ENCODE results near the gene ZKSCAN5. TPM values are rescaled to one million over a fixed set of nuclear protein-coding genes. Genes with fewer than 3 reads are reported as not detected.
A peak's percentile ranks its signal among the peaks of the same experiment; 100 is the strongest.
"Not testable (repeated sequence)": the region's sequence is repeated elsewhere in the genome, so short reads cannot be mapped to it uniquely, and the experiment has no call there.

Gene ZKSCAN5
- total RNA-seq, 1 experiment from 2014 or later = 19.5 TPM

GRCh38 chr7:99554939-99555338 is 50.5 kb downstream of the ZKSCAN5 start:
- peaks cover 4% of the 10 kb centered on the region; the same call in 1 of the 2 replicates for H3K4me1 ChIP-seq
- DNase-seq = no peak
- peaks cover 6% of the 10 kb centered on the region; the same call in 1 of the 2 replicates for H3K36me3 ChIP-seq
- H3K27ac ChIP-seq = no peak overlapping the region
- no peaks in the 10 kb centered on the region for H3K9me3 ChIP-seq (replicated peaks)
- no peak overlapping the region for H3K4me3 ChIP-seq
- no peaks in the 10 kb centered on the region for H3K27me3 ChIP-seq

DNA sequence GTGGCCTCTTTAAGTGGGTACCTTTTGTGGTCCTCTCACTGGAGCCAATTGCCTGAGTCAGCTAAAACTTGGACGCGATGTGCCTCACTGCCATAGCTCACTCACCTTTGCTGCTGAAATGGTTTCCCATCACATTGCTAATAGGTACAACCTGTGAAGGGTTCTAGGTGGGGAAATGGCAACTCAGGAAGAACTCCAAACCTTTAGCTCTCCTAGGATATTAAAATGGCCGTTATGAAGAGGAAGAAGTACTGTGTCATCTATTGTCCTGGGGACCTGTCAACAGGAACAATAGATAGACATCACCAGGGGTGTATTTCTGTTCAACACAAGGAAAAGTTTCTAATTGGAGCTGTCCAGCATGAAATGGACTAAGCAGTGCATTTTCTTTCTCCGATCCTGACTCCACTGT is 52.7 kb downstream of the ZKSCAN5 start:
- no peak for DNase-seq
- Histone ChIP-seq H3K27ac (no peak overlapping the region; the same call in 1 of the 2 replicates), H3K9me3 (replicated peaks) (no peaks in the 10 kb centered on the region), H3K36me3 (peaks cover 24% of the 10 kb centered on the region), H3K4me3 (peak overlapping the region; percentile 89), H3K27me3 (no peaks in the 10 kb centered on the region), H3K4me1 (peaks cover 7% of the 10 kb centered on the region)

DNA sequence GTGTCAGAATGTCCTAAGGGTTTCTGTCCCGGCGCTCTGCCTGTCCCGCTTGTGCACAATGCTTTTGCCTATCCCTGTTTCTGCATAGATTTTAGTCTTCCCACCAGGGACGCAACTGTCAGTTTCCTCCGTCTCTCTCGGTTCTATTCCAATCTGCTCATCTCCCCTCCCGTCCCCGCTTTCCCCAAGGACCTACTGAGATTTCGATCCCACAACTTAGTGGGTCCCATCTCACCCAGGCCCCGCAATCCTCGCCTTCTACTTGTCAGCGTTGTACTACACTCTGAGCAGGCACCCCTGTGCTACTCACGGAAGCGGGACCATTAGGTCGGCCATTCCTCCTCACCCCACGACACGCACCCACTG is 53.5 kb downstream of the ZKSCAN5 start:
- no peaks in the 10 kb centered on the region for H3K27me3 ChIP-seq
- H3K36me3 ChIP-seq = peaks cover 28% of the 10 kb centered on the region
- H3K4me1 ChIP-seq = peaks cover 14% of the 10 kb centered on the region
- H3K4me3 ChIP-seq = peak overlapping the region; percentile 89
- H3K9me3 ChIP-seq (replicated peaks) = no peaks in the 10 kb centered on the region
- peak overlapping the region; percentile 84 for H3K27ac ChIP-seq
- DNase-seq = no peak

- Histone ChIP-seq H3K36me3 (peaks cover 35% of the 10 kb centered on the region), H3K27me3 (no peaks in the 10 kb centered on the region), H3K4me1 (peaks cover 20% of the 10 kb centered on the region), H3K9me3 (replicated peaks) (no peaks in the 10 kb centered on the region), H3K27ac (peak within 1 kb of the TSS; percentile 84), H3K4me3 (peak within 1 kb of the TSS; percentile 89)
- DNase-seq = peak; percentile 97
Measured at GRCh38 chr7:99558306-99559174, 54.1 kb downstream of the ZKSCAN5 start, which contains the start of gene ZNF655. TSS of gene ZNF655 (plus strand) at chr7:99558642. CDS start at chr7:99560560, 1,918 bp downstream.

GRCh38 chr7:99559175-99559915 is 54.9 kb downstream of the ZKSCAN5 start:
- peak overlapping the region; percentile 89 for H3K4me3 ChIP-seq
- DNase-seq = no peak
- H3K27ac ChIP-seq = peak overlapping the region; percentile 84
- no peaks in the 10 kb centered on the region for H3K27me3 ChIP-seq
- H3K36me3 ChIP-seq = peaks cover 43% of the 10 kb centered on the region
- H3K4me1 ChIP-seq = peaks cover 24% of the 10 kb centered on the region
- H3K9me3 ChIP-seq (replicated peaks) = no peaks in the 10 kb centered on the region

GRCh38 chr7:99560834-99561736 is 56.6 kb downstream of the ZKSCAN5 start:
- Histone ChIP-seq H3K4me1 (peaks cover 24% of the 10 kb centered on the region), H3K27ac (no peak overlapping the region), H3K9me3 (replicated peaks) (no peaks in the 10 kb centered on the region), H3K4me3 (no peak overlapping the region), H3K27me3 (no peaks in the 10 kb centered on the region), H3K36me3 (peaks cover 57% of the 10 kb centered on the region)
- no peak for DNase-seq

GRCh38 chr7:99561737-99562051 is 57.2 kb downstream of the ZKSCAN5 start:
- Histone ChIP-seq H3K27ac (no peak overlapping the region), H3K4me1 (peaks cover 24% of the 10 kb centered on the region), H3K36me3 (peaks cover 58% of the 10 kb centered on the region), H3K9me3 (replicated peaks) (no peaks in the 10 kb centered on the region), H3K4me3 (no peak overlapping the region), H3K27me3 (no peaks in the 10 kb centered on the region)
- DNase-seq = no peak

DNA sequence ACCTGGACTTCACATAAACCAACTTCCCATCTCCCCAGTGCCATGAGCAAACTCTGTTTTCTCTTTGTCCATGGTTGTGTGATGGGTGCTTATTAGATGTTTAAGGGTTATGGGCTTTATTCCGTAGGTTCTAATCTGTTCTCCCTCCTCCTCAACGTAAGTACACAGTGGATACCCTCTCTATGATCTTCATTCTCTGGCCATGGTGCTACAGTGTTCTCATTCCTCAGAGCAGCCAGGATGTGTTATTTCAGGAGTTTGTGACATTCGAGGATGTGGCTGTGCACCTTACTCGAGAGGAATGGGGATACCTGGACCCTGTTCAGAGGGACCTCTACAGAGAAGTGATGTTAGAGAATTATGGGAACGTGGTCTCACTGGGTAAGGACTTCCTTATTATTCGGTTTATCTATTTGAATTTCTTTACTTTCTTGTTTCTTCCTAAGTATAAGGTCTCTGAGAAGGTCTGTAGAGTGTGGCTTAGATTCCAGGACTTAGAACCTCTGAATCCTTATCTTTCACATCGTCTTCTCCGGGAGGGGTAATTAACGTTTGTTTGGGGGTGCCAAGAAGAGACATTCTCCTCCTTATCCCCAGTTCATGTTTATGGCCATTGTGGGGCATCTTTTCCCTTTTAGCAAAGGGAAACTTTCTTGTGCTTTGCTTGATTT is 57.8 kb downstream of the ZKSCAN5 start:
- H3K27ac ChIP-seq = peak overlapping the region; percentile 36
- no peak overlapping the region for H3K4me3 ChIP-seq
- no peaks in the 10 kb centered on the region for H3K9me3 ChIP-seq (replicated peaks)
- H3K27me3 ChIP-seq = no peaks in the 10 kb centered on the region
- DNase-seq = no peak
- peaks cover 56% of the 10 kb centered on the region for H3K36me3 ChIP-seq
- peaks cover 22% of the 10 kb centered on the region for H3K4me1 ChIP-seq

DNA sequence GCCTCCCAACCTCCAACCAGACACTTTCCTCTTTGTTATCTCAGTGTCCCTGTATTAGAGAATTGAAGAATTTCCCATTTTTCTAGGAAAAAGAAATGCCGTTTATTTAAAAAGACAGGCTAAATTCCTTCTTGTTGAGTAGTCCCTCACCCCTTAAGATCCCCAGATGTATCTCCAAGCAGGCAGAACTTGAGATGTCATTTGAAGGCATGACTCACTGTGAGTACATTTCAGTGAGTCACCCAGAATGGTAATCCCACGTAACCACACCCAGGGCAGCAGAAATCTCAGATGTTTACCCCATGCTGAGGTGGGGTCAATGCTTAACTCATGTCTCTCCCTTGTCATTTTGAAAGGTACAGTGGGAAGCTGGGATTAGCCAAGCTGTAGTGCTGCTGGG is 58.4 kb downstream of the ZKSCAN5 start:
- DNase-seq = peak; percentile 78 to 79
- Histone ChIP-seq H3K9me3 (replicated peaks) (no peaks in the 10 kb centered on the region), H3K27ac (peak overlapping the region; percentile 36), H3K36me3 (peaks cover 56% of the 10 kb centered on the region), H3K4me1 (peaks cover 20% of the 10 kb centered on the region), H3K4me3 (no peak overlapping the region), H3K27me3 (no peaks in the 10 kb centered on the region)

GRCh38 chr7:99563650-99564049 is 59.2 kb downstream of the ZKSCAN5 start:
- no peak for DNase-seq
- Histone ChIP-seq H3K36me3 (peaks cover 61% of the 10 kb centered on the region), H3K27me3 (no peaks in the 10 kb centered on the region), H3K4me3 (no peak overlapping the region), H3K9me3 (replicated peaks) (no peaks in the 10 kb centered on the region), H3K27ac (no peak overlapping the region), H3K4me1 (peaks cover 20% of the 10 kb centered on the region)

DNA sequence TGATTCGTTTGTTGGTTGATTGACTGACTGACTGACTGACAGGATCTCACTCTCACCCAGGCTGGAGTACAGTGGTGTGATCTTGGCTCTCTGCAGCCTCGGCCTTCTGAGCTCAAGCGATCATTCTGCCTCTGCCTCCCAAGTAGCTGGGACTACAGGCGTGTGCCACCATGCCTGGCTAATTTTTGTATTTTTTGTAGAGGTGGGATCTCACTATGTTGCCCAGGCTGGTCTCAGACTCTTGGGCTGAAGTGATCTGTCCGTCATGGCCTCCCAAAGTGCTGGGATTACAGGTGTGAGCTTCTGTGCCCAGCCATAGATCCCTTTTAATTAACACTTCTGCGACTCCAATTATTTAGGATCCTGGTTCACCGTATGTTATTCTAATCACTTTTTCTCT is 64.3 kb downstream of the ZKSCAN5 start:
- H3K9me3 ChIP-seq (replicated peaks); H3K27me3 ChIP-seq; H3K27ac ChIP-seq; H3K4me1 ChIP-seq; H3K4me3 ChIP-seq; DNase-seq: not testable (repeated sequence)
- H3K36me3 ChIP-seq = peaks cover 70% of the 10 kb centered on the region

DNA sequence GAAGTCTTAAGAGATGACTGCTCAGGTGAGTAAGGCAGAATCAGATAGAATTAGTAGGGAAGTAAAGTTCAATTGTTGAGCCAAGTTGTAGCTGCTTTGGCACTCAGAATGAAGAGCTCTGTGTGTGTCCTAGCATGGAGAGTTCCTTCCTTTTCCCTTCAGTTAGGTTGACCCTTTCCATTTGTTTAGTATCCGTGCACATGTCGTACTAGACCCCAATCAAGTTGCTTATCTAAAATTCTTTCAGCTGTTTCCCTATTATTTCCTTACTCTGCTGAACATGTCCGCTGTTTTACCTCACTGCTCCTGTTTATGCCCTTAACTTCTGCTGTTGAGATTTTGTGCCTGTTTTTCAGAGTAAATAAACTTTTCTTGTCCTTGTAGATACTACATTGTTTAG is 67.3 kb downstream of the ZKSCAN5 start:
- Histone ChIP-seq H3K4me1 (no peaks in the 10 kb centered on the region), H3K27ac (no peak overlapping the region), H3K27me3 (no peaks in the 10 kb centered on the region), H3K36me3 (peaks cover 50% of the 10 kb centered on the region), H3K9me3 (replicated peaks) (no peaks in the 10 kb centered on the region), H3K4me3 (no peak overlapping the region)
- DNase-seq = no peak

DNA sequence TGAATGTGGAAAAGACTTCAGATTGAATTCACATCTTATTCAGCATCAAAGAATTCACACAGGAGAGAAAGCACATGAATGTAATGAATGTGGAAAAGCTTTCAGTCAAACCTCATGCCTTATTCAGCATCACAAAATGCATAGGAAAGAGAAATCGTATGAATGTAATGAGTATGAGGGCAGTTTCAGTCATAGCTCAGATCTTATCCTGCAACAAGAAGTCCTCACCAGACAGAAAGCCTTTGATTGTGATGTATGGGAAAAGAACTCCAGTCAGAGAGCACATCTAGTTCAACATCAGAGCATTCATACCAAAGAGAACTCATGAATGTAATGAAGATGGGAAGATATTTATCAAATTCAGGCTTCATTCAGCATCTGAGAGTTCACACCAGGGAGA is 68.8 kb downstream of the ZKSCAN5 start:
- H3K27me3 ChIP-seq = no peaks in the 10 kb centered on the region
- H3K4me3 ChIP-seq = no peak overlapping the region
- peaks cover 46% of the 10 kb centered on the region for H3K36me3 ChIP-seq
- DNase-seq = no peak
- H3K4me1 ChIP-seq = no peaks in the 10 kb centered on the region
- H3K27ac ChIP-seq = no peak overlapping the region
- H3K9me3 ChIP-seq (replicated peaks) = no peaks in the 10 kb centered on the region

DNA sequence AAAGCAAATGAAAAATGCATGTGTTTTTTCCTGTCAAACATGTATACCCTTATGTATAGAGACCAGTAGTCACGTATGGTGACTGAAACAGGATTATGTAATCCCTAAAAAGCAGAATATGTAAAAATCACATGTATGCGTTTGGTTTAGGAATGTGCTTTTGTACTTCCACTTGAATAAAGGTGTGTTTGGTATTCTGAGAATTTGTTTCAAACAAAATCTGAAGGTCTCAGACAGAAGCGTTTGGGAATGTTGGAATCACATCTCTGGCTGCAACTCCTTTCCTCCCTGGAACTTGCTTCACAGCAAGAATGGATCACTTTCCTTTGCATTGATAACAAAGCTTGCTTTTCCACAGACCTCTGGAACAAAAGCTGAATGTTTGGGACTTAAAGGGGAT is 71.8 kb downstream of the ZKSCAN5 start:
- Histone ChIP-seq H3K27ac (no peak overlapping the region), H3K36me3 (peaks cover 23% of the 10 kb centered on the region), H3K9me3 (replicated peaks) (no peaks in the 10 kb centered on the region), H3K27me3 (no peaks in the 10 kb centered on the region), H3K4me1 (no peaks in the 10 kb centered on the region), H3K4me3 (no peak overlapping the region)
- DNase-seq = no peak

Data from SJCRH30 (cell line).